ENCODE measurements around the gene TSPO. TPM values are rescaled to one million over a fixed set of nuclear protein-coding genes. Genes with fewer than 3 reads are reported as not detected.

Gene TSPO
- total RNA-seq, 1 donor = 222 TPM

DNA sequence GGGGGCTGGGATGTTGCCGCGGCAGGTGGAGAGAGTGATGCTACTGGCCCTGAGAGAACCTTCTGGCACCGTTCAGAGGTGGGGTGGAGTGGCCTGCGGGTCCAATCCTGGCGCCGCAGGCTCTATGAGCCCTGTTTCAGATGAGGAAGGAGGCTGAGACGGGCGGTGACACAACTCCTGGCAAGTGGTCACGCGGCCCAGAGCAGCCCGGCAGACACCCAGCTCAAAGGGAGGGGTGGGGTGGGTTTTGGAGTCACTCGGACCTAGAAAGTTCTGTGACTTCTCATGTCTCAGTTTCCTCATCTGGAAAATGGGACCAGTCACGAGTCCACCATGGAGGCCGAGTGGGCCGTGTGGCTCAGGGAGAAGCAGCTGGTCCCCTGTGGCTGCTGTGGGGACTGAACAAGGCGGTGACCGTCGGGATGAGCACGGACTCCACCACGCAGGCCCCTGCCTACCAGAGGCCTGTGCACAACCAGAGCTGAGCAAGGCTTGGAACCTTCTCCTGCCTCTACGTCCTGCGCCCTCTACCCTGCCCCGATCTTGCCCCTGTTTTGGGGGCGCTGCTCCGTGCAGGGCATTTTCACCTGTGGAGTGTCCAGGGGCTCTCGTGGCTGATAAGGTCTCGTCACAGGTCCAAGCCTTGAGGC, 3.7 kb downstream of the TSPO start:
- TF ChIP-seq, protein P1, sequence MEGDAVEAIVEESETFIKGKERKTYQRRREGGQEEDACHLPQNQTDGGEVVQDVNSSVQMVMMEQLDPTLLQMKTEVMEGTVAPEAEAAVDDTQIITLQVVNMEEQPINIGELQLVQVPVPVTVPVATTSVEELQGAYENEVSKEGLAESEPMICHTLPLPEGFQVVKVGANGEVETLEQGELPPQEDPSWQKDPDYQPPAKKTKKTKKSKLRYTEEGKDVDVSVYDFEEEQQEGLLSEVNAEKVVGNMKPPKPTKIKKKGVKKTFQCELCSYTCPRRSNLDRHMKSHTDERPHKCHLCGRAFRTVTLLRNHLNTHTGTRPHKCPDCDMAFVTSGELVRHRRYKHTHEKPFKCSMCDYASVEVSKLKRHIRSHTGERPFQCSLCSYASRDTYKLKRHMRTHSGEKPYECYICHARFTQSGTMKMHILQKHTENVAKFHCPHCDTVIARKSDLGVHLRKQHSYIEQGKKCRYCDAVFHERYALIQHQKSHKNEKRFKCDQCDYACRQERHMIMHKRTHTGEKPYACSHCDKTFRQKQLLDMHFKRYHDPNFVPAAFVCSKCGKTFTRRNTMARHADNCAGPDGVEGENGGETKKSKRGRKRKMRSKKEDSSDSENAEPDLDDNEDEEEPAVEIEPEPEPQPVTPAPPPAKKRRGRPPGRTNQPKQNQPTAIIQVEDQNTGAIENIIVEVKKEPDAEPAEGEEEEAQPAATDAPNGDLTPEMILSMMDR (IDR thresholded peaks at IDR 0.05; ENCODE audit: insufficient read depth, low read length) = no peak
- H3K4me3 ChIP-seq (ENCODE audit: low read depth, low read length) = no peak overlapping the region
- no peak for DNase-seq (ENCODE audit: low read depth)

DNA sequence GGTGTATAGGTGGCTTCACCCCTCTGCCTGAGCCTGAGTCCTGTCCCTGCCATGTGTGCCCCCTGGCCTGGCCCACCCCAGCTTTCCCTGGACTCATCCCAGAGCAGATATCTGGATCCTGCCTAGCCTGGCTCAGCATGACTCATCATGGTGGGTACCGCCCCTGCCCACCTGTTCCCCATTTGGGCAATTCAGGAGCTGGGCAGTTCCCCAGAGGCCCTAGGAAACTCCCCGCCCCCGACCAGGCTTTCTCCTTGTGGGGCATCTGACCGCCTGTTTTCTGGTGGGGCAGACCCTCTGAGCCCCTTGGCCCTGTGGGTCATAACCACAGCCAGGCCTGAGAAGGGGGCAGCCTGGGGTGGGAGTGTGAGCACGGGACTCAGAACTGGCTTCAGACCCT, 4.4 kb downstream of the TSPO start:
- TF ChIP-seq, protein P1 (IDR thresholded peaks at IDR 0.05; ENCODE audit: insufficient read depth, low read length) = no peak
- no peak for DNase-seq (ENCODE audit: low read depth)

DNA sequence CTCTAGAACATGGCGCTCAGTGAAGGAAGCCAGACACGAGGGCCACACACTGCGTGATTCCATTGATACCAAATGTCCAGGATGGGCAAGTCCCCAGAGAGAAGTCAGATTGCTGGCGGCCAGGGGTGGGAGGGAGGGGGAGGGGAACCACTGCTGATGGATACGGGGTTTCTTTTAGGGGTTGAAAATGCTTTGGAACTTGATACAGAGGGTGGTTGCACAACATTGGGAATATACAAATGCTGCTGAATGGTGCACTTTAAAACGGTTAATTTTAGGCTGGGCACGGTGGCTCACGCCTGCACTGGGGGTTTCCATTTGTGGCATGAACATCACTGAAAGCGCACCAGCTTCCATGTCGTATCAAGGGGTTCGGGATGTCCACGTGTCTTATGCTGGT, 5.1 kb downstream of the TSPO start:
- H3K4me3 ChIP-seq (ENCODE audit: low read depth, low read length) = no peak overlapping the region
- TF ChIP-seq, protein P1 (IDR thresholded peaks at IDR 0.05; ENCODE audit: insufficient read depth, low read length) = no peak
- no peak for DNase-seq (ENCODE audit: low read depth)

More for the DNA sequence above, 4.4 kb downstream of the TSPO start:
- no peak overlapping the region for H3K4me3 ChIP-seq (ENCODE audit: low read depth, low read length)

DNA sequence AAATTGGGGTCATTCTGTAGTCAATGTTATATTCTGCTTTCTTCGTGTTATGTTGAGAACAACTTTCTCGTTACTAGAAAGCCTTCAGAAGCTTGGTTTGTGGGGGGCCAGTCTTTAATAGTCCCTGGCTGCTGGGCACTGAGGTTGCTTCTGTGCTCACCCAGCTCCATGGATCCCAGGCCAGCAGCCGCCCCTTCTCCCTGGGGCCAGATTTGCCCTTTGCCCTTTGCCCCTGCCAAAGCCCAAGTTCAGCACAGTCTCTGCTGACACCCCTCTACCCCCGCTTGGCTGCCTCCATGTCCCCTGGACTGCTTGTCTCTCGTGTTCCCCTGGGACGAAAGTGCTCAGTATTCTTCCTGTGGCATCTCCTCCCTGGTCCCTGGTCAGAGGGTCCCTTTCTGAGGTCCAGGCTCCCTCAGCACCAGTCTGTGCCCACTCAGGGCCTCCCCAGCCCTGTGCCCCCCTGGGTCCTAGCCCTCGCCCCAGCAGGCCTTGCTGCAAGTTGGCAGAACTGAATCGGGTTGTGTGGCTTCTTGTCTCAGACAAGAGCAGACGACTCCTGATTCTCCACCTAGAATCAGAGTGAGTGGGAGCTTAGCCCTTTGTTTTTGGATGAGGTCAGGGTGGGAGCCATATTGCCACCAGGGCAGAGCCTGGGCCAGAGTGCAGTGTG, 6.7 kb downstream of the TSPO start:
- no peak overlapping the region for H3K4me3 ChIP-seq (ENCODE audit: low read depth, low read length)
- DNase-seq (ENCODE audit: low read depth) = no peak
- TF ChIP-seq, protein P1 (IDR thresholded peaks at IDR 0.05; ENCODE audit: insufficient read depth, low read length) = no peak

DNA sequence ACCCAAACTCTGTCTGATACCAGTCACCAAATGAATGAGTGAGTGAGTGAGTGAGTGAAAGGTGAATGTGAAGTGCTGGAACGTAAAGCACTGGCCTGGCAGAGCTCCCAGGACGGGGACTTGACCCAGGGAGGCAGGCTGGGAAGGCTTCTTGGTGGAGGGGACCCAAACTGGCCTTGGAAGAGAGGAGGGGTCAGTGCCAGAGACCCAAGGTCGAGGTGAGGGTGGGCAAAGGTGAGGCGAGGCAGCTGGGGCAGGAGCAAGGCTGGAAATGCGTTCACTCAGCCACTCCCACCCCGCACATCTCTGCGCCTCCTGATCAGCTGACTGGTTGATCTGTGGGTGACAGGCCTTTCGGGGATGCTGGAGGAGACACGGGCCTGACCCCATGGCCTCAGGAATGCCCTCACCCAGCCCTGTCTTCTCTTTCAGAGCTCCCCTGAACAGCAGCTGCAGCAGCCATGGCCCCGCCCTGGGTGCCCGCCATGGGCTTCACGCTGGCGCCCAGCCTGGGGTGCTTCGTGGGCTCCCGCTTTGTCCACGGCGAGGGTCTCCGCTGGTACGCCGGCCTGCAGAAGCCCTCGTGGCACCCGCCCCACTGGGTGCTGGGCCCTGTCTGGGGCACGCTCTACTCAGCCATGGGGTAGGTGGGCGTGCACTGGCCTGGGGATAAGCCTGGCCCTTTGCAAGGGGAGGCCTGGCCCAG, 7.6 kb downstream of the TSPO start:
- no peak for DNase-seq (ENCODE audit: low read depth)
- TF ChIP-seq, protein P1 (IDR thresholded peaks at IDR 0.05; ENCODE audit: insufficient read depth, low read length) = no peak
- no peak overlapping the region for H3K4me3 ChIP-seq (ENCODE audit: low read depth, low read length)

DNA sequence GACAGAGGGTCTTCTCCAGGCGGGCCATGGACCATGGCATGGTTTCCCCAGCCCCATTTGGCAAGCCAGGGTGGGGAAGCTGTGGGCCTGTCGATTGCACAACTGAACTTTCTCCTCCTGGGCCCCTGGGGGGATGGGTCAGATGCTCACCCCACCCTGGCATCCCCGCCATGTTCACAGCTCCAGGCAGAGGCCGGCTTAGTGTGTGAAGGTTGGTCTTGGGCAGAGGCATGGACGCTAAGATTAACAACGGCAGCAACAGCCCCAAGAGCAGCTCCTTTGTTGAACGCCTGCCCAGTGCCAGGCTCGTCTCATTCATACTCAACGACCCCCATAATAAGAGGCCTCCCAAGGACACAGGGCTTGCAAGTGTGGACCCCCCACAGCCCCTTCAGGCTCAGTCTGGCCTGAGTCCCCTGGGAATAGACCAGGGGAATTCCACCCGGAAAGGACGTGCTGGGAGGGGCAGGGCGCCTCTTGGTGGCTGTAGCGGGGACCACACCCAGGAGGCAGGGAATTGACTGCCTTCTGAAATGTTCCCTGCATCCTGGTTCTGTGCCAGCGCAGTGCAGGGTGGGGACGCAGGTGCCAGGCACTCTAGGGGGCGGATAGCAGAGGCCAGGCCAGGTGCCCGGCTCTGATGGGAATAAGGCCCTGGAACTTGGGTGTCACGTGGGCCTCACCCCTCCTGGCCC, 8.3 kb downstream of the TSPO start:
- no peak for DNase-seq (ENCODE audit: low read depth)
- TF ChIP-seq, protein P1 (IDR thresholded peaks at IDR 0.05; ENCODE audit: insufficient read depth, low read length) = peak; percentile 23
- no peak overlapping the region for H3K4me3 ChIP-seq (ENCODE audit: low read depth, low read length)

Data from fibroblast of the aortic adventitia (primary cell).